AG08396 (cell line): ENCODE measurements around the gene FANCC.
A peak's percentile ranks its signal among the peaks of the same experiment; 100 is the strongest.

Experiments
- DNase-seq: peaks from one replicate; pipeline ENCODE4 v3.0.0; 2012; ENCODE audit warnings: low spot score, mixed read lengths

Gene FANCC

GRCh38 chr9:95124582-95125367 is 192.7 kb downstream of the FANCC start:
- DNase-seq, result no peak

GRCh38 chr9:95120781-95121370 is 196.6 kb downstream of the FANCC start:
- DNase-seq, result no peak

- no peak for DNase-seq
Measured at GRCh38 chr9:95118596-95118995, 198.9 kb downstream of the FANCC start.

GRCh38 chr9:95116808-95117204 is 200.7 kb downstream of the FANCC start:
- DNase-seq, result no peak

- DNase-seq, result no peak
Measured at GRCh38 chr9:95116002-95116807, 201.3 kb downstream of the FANCC start.

- no peak for DNase-seq
Measured at GRCh38 chr9:95115104-95115503, 202.4 kb downstream of the FANCC start.

- no peak for DNase-seq
Measured at GRCh38 chr9:95112436-95113280, 204.9 kb downstream of the FANCC start.

- DNase-seq, result no peak
Measured at GRCh38 chr9:95111716-95112115, 205.8 kb downstream of the FANCC start.

- no peak for DNase-seq
Measured at GRCh38 chr9:95110921-95111525, 206.5 kb downstream of the FANCC start.

- no peak for DNase-seq
Measured at GRCh38 chr9:95109456-95109855, 208.1 kb downstream of the FANCC start.

GRCh38 chr9:95108777-95109176 is 208.7 kb downstream of the FANCC start:
- DNase-seq, result no peak

GRCh38 chr9:95107976-95108375 is 209.5 kb downstream of the FANCC start:
- no peak for DNase-seq

- DNase-seq, result peak; percentile 52
Measured at GRCh38 chr9:95107001-95107749, 210.3 kb downstream of the FANCC start.

GRCh38 chr9:95105519-95106287 is 211.8 kb downstream of the FANCC start:
- no peak for DNase-seq

GRCh38 chr9:95104980-95105379 is 212.5 kb downstream of the FANCC start:
- no peak for DNase-seq

- DNase-seq, result no peak
Measured at GRCh38 chr9:95104581-95104960, 212.9 kb downstream of the FANCC start.

- no peak for DNase-seq
Measured at GRCh38 chr9:95103871-95104580, 213.5 kb downstream of the FANCC start.

- DNase-seq, result no peak
Measured at GRCh38 chr9:95103281-95103771, 214.2 kb downstream of the FANCC start.

GRCh38 chr9:95102572-95102971 is 214.9 kb downstream of the FANCC start:
- DNase-seq, result no peak
